H9 (cell line): ENCODE results near the gene POLR3B. TPM values are rescaled to one million over a fixed set of nuclear protein-coding genes. Genes with fewer than 3 reads are reported as not detected.

Experiments used
- DNase-seq: peaks from one replicate; pipeline ENCODE4 v3.0.0-alpha.2; 2017
- H2AFZ ChIP-seq: one replicate; pipeline ENCODE4 v1.6.1; 2013; ENCODE audit warnings: mild to moderate bottlenecking, low read length, control low read depth, moderate library complexity
- H2AK5ac ChIP-seq: 2 replicates; pipeline ENCODE4 v1.6.1; 2013; ENCODE audit warnings: low read length, control low read depth, mixed read lengths; ENCODE audit not compliant: insufficient read length
- H2BK120ac ChIP-seq: one replicate; pipeline ENCODE4 v1.6.1; 2013; ENCODE audit warnings: low read depth, mild to moderate bottlenecking, low read length, control low read depth, inconsistent platforms; ENCODE audit not compliant: poor library complexity, severe bottlenecking
- H2BK12ac ChIP-seq: 2 replicates; pipeline ENCODE4 v1.6.1; 2013; ENCODE audit warnings: low read length, control low read depth, mixed read lengths, low read depth; ENCODE audit not compliant: insufficient read length
- H2BK15ac ChIP-seq: 2 replicates; pipeline ENCODE4 v1.6.1; 2013; ENCODE audit warnings: low read depth, low read length, control low read depth
- H2BK20ac ChIP-seq: one replicate; pipeline ENCODE4 v1.6.1; 2013; ENCODE audit warnings: low read depth, mild to moderate bottlenecking, low read length, control low read depth, inconsistent platforms; ENCODE audit not compliant: poor library complexity, severe bottlenecking
- H2BK5ac ChIP-seq: 2 replicates; pipeline ENCODE4 v1.6.1; 2013; ENCODE audit warnings: low read length, control low read depth, mixed read lengths; ENCODE audit not compliant: insufficient read length
- H3K14ac ChIP-seq: 2 replicates; pipeline ENCODE4 v1.6.1; 2013; ENCODE audit warnings: low read length, control low read depth; ENCODE audit not compliant: insufficient read depth
- H3K18ac ChIP-seq: 2 replicates; pipeline ENCODE4 v1.6.1; 2013; ENCODE audit warnings: low read depth, mild to moderate bottlenecking, mixed read lengths, low read length, control low read depth; ENCODE audit not compliant: insufficient read length
- H3K23ac ChIP-seq: 2 replicates; pipeline ENCODE4 v1.6.1; 2013; ENCODE audit warnings: low read length, control low read depth, mixed read lengths, low read depth; ENCODE audit not compliant: insufficient read length
- H3K23me2 ChIP-seq: 2 replicates; pipeline ENCODE4 v1.6.1; 2013; ENCODE audit warnings: low read depth, mild to moderate bottlenecking, mixed read lengths, low read length, control low read depth; ENCODE audit not compliant: insufficient read length, poor library complexity, severe bottlenecking
- H3K27ac ChIP-seq: 2 replicates; pipeline ENCODE4 v1.5.1; 2013; ENCODE audit warnings: low read length, control low read depth, mixed read lengths, low read depth; ENCODE audit not compliant: insufficient read length
- H3K27me3 ChIP-seq: 2 replicates; pipeline ENCODE4 v1.6.1; 2013; ENCODE audit warnings: low read length, control low read depth, inconsistent platforms; ENCODE audit not compliant: insufficient read depth
- H3K4ac ChIP-seq: 2 replicates; pipeline ENCODE4 v1.6.1; 2013; ENCODE audit warnings: low read depth, mild to moderate bottlenecking, control low read depth, inconsistent platforms, low read length, moderate library complexity
- H3K4me1 ChIP-seq: 2 replicates; pipeline ENCODE4 v1.6.1; 2013; ENCODE audit warnings: low read length, control low read depth, inconsistent platforms; ENCODE audit not compliant: insufficient read depth
- H3K4me2 ChIP-seq: 2 replicates; pipeline ENCODE4 v1.6.1; 2013; ENCODE audit warnings: low read length, control low read depth, mixed read lengths; ENCODE audit not compliant: insufficient read length, insufficient read depth
- H3K56ac ChIP-seq: 2 replicates; pipeline ENCODE4 v1.6.1; 2013; ENCODE audit warnings: low read depth, mild to moderate bottlenecking, mixed read lengths, low read length, control low read depth; ENCODE audit not compliant: insufficient read length
- H3K79me1 ChIP-seq: 2 replicates; pipeline ENCODE4 v1.6.1; 2013; ENCODE audit warnings: low read depth, mild to moderate bottlenecking, moderate library complexity, low read length, control low read depth, inconsistent platforms; ENCODE audit not compliant: insufficient read depth, poor library complexity, severe bottlenecking
- H3K79me2 ChIP-seq: 2 replicates; pipeline ENCODE4 v1.6.1; 2013; ENCODE audit warnings: low read length, control low read depth, inconsistent platforms; ENCODE audit not compliant: insufficient read depth
- H3K9ac ChIP-seq: 2 replicates; pipeline ENCODE4 v1.6.1; 2013; ENCODE audit warnings: low read length, control low read depth, mixed read lengths; ENCODE audit not compliant: insufficient read length; ENCODE audit errors: extremely low read depth
- H3K9me3 ChIP-seq: one replicate; pipeline ENCODE4 v1.6.1; 2013; ENCODE audit warnings: low read depth, low read length, inconsistent platforms; ENCODE audit not compliant: control insufficient read depth
- H3T11ph ChIP-seq: one replicate; pipeline ENCODE4 v1.6.1; 2013; ENCODE audit warnings: mild to moderate bottlenecking, low read length, control low read depth, inconsistent platforms
- H4K20me1 ChIP-seq: one replicate; pipeline ENCODE4 v1.6.1; 2013; ENCODE audit not compliant: control insufficient read depth, insufficient read length, insufficient read depth
- H4K5ac ChIP-seq: 2 replicates; pipeline ENCODE4 v1.6.1; 2013; ENCODE audit warnings: low read depth, mild to moderate bottlenecking, mixed read lengths, low read length, control low read depth; ENCODE audit not compliant: insufficient read length
- H4K8ac ChIP-seq: replicated peaks from 2 replicates; pipeline ENCODE4 v1.6.1; 2013; ENCODE audit warnings: low read length, control low read depth, mixed read lengths, low read depth; ENCODE audit not compliant: insufficient read length
- H4K91ac ChIP-seq: 2 replicates; pipeline ENCODE4 v1.6.1; 2013; ENCODE audit warnings: low read depth, mild to moderate bottlenecking, moderate library complexity, mixed read lengths, low read length, control low read depth; ENCODE audit not compliant: insufficient read length
- H3K27ac Mint-ChIP-seq, 3 experiments: 2 replicates in 2 of 3; 3 replicates in 1 of 3; pipeline ENCODE4 v1.8.0; 2020 to 2021; ENCODE audit warnings: mixed read lengths in 3 of 3, mild to moderate bottlenecking in 1 of 3, moderate library complexity in 1 of 3
- H3K27me3 Mint-ChIP-seq: 2 replicates; pipeline ENCODE4 v1.8.0; 2021; ENCODE audit warnings: low read depth, mild to moderate bottlenecking, moderate library complexity, mixed read lengths
- H3K36me3 Mint-ChIP-seq, 3 experiments: 2 replicates in 2 of 3; 3 replicates in 1 of 3; pipeline ENCODE4 v1.8.0; 2020 to 2021; ENCODE audit warnings: low read depth in 3 of 3, mixed read lengths in 3 of 3; ENCODE audit not compliant: insufficient read depth in 1 of 3
- H3K4me1 Mint-ChIP-seq, 2 experiments: 2 replicates each; pipeline ENCODE4 v1.8.0; 2020; ENCODE audit warnings: mixed read lengths in 2 of 2
- H3K4me3 Mint-ChIP-seq, 2 experiments: 2 replicates in 1 of 2; 3 replicates in 1 of 2; pipeline ENCODE4 v1.8.0; 2020 to 2021; ENCODE audit warnings: mild to moderate bottlenecking in 2 of 2, mixed read lengths in 2 of 2, moderate library complexity in 1 of 2
- H3K9me3 Mint-ChIP-seq, 2 experiments: 2 replicates in 1 of 2; 3 replicates in 1 of 2; pipeline ENCODE4 v1.8.0; 2020; ENCODE audit warnings: mild to moderate bottlenecking in 2 of 2, mixed read lengths in 2 of 2, moderate library complexity in 1 of 2
- WGBS: extraction: QIAGEN DNeasy Blood & Tissue Kit; methylation state at CpG from one replicate; pipeline ENCODE4 v1.1.7; 2013; ENCODE audit warnings: missing lambda C conversion rate, low lambda C conversion rate, mixed read lengths; ENCODE audit not compliant: insufficient read length; ENCODE audit errors: extremely low coverage; 5-methylcytosine and 5-hydroxymethylcytosine counted together
- total RNA-seq: library from RNA; stranded (reverse); gene quantifications from 2 replicates; pipeline ENCODE4 v1.2.1, GENCODE V29; 2021
- TF ChIP-seq, protein P1 (sequence below): fragments of 200-600 bp; sonication (generic); conservative IDR thresholded peaks from 3 replicates; pipeline ENCODE4 v1.8.0; 2021; ENCODE audit warnings: antibody characterized with exemption, mild to moderate bottlenecking

The POLR3B gene
- total RNA-seq, 1 experiment from 2014 or later: 13.4 TPM

- H4K91ac ChIP-seq: no peak overlapping the region
- H2BK5ac ChIP-seq: no peak overlapping the region
- Mint-ChIP-seq H3K36me3 (peaks cover 0 to 11% (median 3%) of the 10 kb centered on the region in 3 experiments; a peak in 4 of 7 replicates), H3K4me3 (no peak overlapping the region), H3K9me3 (no peaks in the 10 kb centered on the region), H3K27me3 (no peaks in the 10 kb centered on the region), H3K4me1 (peaks cover 6 to 12% of the 10 kb centered on the region in 2 experiments; a peak in 3 of 4 replicates), H3K27ac (peak overlapping the region in 1 of 3 experiments; percentile 9; a peak in 2 of 7 replicates)
- no CpG with 5 or more reads among the region's 7 CpGs for WGBS
- H3K56ac ChIP-seq: no peak overlapping the region
- no peak overlapping the region for H3K14ac ChIP-seq
- H3K9me3 ChIP-seq: no peaks in the 10 kb centered on the region
- no peak overlapping the region for H3K4me2 ChIP-seq
- H4K20me1 ChIP-seq: no peaks in the 10 kb centered on the region
- H2BK120ac ChIP-seq: no peak overlapping the region
- no peak overlapping the region for H2BK12ac ChIP-seq
- no peak overlapping the region for H2AK5ac ChIP-seq
- no peak overlapping the region for H3K27ac ChIP-seq
- no peak overlapping the region for H2BK20ac ChIP-seq
- H3K4me1 ChIP-seq: no peaks in the 10 kb centered on the region
- H4K5ac ChIP-seq: no peak overlapping the region
- no peak overlapping the region for H2BK15ac ChIP-seq
- H3K18ac ChIP-seq: no peak overlapping the region
- no peak overlapping the region for H3T11ph ChIP-seq
- TF ChIP-seq, protein P1, sequence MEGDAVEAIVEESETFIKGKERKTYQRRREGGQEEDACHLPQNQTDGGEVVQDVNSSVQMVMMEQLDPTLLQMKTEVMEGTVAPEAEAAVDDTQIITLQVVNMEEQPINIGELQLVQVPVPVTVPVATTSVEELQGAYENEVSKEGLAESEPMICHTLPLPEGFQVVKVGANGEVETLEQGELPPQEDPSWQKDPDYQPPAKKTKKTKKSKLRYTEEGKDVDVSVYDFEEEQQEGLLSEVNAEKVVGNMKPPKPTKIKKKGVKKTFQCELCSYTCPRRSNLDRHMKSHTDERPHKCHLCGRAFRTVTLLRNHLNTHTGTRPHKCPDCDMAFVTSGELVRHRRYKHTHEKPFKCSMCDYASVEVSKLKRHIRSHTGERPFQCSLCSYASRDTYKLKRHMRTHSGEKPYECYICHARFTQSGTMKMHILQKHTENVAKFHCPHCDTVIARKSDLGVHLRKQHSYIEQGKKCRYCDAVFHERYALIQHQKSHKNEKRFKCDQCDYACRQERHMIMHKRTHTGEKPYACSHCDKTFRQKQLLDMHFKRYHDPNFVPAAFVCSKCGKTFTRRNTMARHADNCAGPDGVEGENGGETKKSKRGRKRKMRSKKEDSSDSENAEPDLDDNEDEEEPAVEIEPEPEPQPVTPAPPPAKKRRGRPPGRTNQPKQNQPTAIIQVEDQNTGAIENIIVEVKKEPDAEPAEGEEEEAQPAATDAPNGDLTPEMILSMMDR: no peak
- no peak overlapping the region for H3K4ac ChIP-seq
- H4K8ac ChIP-seq: no peak overlapping the region
- no peak overlapping the region for H3K9ac ChIP-seq
- no peaks in the 10 kb centered on the region for H3K27me3 ChIP-seq
- no peaks in the 10 kb centered on the region for H3K79me2 ChIP-seq
- no peak overlapping the region for H3K23ac ChIP-seq
- H2AFZ ChIP-seq: no peak overlapping the region
- no peaks in the 10 kb centered on the region for H3K79me1 ChIP-seq
- no peaks in the 10 kb centered on the region for H3K23me2 ChIP-seq
- no peak for DNase-seq
These were observed 140.5 kb downstream of the POLR3B start for GRCh38 chr12:106498056-106498455.
